Raji (cell line): ENCODE data around the gene NT5M.

Experiments
- POLR2A ChIP-seq: IDR thresholded peaks from 2 replicates; pipeline ENCODE4 v1.6.1; 2011; ENCODE audit warnings: low read depth, low read length, control low read depth; ENCODE audit not compliant: insufficient read depth

The NT5M gene

DNA sequence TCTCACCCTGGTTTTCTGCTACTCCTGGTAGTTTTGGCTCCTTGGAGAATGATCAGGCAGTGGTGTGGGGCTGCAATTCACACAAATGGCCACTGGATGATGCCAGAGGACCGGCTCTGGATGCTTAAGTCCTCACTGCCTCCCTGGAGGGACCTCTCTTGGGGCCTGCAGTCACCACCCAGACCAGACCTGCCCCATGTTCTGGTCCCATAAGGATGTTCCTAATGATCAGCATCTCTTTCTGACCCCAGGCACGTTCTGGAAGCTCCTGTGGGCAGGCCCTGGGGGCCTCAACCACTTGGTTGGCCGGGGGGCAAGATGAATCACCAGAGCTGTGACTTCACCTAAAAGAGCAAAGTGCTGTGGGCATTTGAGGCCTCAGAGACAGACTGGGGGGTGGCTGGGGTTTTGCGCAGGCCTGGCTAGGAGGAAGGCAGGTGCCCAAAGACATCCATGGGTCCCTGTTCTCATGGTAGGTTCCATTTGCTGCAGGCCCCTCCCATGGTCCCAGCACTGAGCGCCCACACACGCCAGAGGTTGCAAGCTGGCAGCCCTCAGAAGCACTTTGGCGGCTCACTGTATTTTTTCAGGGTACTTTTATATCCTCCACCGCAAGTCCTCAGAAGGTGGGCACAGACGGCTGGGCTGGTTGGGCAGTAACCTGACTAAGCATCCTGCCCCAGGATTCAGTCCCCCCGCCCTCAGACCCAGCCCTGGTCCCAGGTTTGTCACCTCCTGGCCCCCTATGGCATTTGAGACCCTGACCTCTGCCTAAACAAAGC is 53.2 kb downstream of the NT5M start:
- no peak for TF ChIP-seq POLR2A

GRCh38 chr17:17356931-17357270 is 53.7 kb downstream of the NT5M start:
- no peak for TF ChIP-seq POLR2A

DNA sequence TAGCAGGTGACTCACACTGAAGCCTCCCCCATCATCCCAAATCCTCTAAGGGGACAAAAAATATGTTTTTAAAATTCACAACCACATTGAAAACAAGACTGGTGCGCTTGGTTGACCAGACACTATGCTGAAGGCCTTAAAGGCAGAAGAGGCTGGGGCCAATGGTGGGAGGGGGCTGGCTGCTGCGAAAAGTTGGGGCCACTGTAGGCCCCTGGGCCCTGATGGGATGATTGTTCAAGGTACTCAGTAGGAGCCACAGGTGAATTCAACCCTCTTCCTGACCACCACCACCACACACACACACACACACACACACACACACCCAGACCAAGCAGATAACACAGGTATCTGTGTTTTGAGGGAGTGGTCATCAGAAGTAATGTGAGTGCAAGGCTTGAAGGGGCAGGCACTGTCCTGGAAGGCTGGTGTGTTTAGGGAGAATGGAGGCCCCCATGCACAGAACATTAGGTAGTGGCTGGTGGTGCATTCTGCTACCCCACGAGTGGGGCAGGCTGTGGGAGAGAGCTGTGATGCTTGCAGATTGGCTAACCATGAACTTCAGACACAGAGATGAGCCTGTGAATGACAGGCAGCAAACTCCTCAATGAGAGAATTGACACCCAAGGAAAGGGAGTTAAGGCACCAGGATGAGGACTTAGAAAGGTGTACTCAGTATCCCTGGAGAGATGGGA is 55.0 kb downstream of the NT5M start:
- no peak for TF ChIP-seq POLR2A

- TF ChIP-seq POLR2A = no peak
These were observed 55.7 kb downstream of the NT5M start for GRCh38 chr17:17358866-17359265.

- TF ChIP-seq POLR2A = no peak
These were observed 56.1 kb downstream of the NT5M start for GRCh38 chr17:17359271-17359670.

- no peak for TF ChIP-seq POLR2A
These were observed 57.0 kb downstream of the NT5M start for GRCh38 chr17:17360087-17360730.

DNA sequence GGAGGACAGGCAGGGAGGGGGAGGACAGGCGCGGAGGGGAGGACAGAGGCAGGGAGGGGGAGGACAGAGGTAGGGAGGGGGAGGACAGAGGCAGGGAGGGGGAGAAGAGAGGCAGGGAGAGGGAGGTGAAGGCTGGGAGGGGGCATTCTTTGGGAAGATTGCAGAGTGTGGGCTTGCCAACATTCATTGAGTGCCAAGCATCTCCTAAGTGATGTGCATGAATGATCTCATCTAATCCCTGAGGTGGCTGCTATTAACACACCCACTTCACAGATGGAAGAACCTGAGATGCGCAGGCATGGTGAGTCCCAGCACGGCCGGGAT is 58.3 kb downstream of the NT5M start:
- TF ChIP-seq POLR2A = no peak

GRCh38 chr17:17361867-17362539 is 58.8 kb downstream of the NT5M start:
- no peak for TF ChIP-seq POLR2A

DNA sequence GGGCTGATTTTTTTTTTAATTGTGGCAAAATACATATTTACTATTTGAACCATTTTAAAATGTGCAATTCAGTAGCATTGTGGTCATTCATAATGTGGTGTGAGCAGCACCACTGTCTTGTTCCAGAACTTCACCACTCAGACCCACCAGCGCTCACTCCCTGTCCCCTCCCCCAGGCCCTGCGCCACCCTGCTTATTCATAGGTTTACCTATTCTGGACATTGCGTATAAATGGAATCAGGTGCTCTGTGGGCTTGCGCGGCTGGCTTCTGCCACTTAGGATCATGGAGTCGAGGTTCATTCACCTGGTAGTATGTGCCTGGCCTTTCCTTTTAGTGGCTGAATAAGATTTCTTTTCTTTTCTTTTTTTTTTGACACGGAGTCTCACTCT is 59.4 kb downstream of the NT5M start:
- TF ChIP-seq POLR2A = no peak

DNA sequence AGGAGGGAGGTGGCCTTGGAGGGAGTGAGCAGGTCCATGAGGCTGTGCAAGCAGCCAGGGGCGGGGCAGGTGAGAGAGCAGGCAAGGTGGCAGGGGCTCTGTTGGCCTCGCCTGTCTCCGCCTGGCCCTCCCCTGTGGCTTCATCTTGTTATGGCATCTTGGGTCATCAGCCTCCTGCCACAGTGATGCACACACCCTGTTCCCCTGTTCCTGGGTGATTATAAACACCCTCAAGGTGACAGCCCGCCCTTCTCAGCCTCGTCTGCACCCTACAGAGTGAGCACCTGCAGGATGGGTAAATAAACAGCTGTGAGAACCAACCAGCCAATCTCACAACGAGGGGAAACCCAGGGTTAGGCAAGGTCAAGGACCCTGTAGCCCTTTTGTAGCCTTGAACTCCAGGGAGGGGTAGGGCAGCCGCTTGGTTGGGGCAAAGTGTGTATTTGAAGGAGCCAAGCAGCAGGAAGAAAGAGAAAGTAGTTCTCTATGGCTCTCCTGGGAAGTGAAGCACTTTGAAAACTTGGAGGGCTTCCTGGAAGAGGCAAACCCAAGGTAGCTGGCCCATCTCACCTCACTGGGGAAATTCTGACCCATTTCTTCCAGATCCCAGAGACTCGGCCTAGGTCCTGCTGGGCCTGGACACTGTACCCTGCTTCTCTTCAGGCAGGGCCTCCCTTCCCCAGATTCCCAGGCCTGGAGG is 60.6 kb downstream of the NT5M start:
- TF ChIP-seq POLR2A = no peak

DNA sequence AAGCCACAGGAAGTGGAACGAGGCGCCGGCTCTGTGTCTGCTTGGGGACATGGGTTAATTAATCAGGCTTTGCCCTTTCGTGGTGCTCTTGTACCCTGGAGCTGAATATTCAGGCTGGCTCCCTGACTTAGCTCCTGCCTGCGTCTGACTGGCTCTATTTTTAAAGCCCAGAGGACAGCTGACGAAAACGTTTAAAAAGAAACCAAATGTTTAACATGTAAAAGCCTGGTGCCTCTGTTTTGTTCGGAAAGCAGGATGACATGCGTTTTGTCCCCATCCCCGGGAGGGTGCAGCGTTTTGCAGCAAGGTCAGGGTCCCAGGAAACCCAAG is 61.1 kb downstream of the NT5M start:
- TF ChIP-seq POLR2A = no peak

DNA sequence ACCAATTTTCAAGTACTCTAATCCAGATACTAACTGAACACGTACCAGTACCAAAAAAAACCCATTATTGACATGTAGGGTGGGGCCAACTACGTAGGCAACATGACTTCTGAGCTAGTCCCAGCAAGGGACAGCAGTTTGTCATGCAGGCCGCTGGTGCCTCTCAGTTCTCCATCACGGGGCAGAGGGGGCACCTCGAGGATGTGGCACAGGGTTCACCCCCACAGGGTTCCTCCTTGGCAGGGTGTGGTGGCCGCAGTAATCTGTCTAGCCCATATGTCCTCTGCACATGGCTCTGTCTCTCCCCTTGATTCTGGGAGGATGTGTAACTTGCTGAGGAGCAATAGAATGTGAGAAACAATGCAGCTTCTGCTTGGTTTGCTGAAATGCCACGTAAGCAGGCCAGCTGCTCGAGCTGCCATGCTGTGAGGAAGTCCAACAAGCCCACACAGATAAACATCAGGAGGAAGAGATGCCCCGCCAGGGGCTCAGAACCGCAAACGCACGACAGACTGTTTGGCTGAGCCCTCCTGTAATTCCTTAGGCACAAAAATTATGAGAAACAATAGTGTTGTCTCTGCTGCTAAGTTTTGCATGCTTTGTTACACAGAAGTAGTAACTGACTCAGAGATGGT is 62.4 kb downstream of the NT5M start:
- TF ChIP-seq POLR2A = no peak

GRCh38 chr17:17366235-17366634 is 63.1 kb downstream of the NT5M start:
- no peak for TF ChIP-seq POLR2A

- TF ChIP-seq POLR2A = no peak
These were observed 64.0 kb downstream of the NT5M start for GRCh38 chr17:17366941-17367875.
